Coronary artery (tissue), 2 donors: ENCODE results near the gene APOB.

Experiments used
- DNase-seq: peaks from one replicate; pipeline ENCODE4 v3.0.0-alpha.2; 2017; ENCODE audit warnings: low spot score
- H3K27ac ChIP-seq, 2 donors: fragments of 200-600 bp; sonication (generic); one replicate each; pipeline ENCODE4 v1.5.1; 2016 to 2019
- H3K4me3 ChIP-seq: fragments of 200-600 bp; sonication (generic); 2 replicates; pipeline ENCODE4 v1.5.1; 2016; ENCODE audit warnings: mild to moderate bottlenecking, moderate library complexity
- TF ChIP-seq, protein P1 (sequence below): fragments of 200-600 bp; sonication (generic); IDR thresholded peaks from one replicate; pipeline ENCODE4 v1.5.1; 2019; ENCODE audit warnings: antibody characterized with exemption

The APOB gene

DNA sequence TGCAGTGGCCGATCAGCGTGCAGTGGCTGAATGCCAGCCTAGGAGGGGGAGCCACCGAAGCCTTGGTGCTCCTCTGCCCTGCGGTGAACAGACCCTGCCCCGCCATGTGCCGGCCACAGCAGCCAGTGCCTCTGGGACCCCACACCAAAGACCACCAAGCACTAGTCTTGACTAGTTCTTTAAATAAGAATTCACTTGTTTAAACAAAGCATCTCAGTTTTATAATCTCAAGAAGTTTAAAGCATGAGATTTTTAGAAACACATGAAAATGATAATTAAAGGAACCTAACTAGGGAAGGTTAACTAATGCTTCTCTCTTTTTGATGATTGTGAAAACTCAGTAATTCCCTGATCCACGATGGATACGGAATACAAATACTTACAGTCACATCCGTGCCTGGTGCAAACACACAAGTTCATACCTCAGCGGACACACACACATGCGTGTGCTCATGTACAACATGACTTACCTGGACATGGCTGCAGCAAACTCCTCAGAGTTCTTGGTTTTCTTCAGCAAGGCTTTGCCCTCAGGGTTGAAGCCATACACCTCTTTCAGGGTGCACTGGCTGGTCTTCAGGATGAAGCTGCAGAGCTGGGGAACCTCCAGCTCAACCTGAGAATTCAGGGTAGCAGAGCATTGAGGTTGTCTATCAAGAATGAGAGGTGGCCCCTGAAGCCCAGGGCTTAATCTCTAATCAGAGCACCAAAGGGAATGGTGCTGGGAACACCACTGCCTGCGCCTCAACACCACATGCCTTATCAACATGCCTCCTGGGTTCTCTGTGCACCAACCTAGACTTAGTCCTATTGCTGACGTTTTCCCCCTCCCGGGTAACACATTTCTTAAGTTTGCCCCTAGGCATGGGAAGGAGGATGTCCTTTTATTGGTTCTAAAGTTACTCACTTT lies 3.1 kb downstream of the APOB start:
- no peak overlapping the region for H3K4me3 ChIP-seq
- peak overlapping the region in 1 of 2 donors; percentile 2 for H3K27ac ChIP-seq
- peak; percentile 36 for DNase-seq
- TF ChIP-seq, protein P1, sequence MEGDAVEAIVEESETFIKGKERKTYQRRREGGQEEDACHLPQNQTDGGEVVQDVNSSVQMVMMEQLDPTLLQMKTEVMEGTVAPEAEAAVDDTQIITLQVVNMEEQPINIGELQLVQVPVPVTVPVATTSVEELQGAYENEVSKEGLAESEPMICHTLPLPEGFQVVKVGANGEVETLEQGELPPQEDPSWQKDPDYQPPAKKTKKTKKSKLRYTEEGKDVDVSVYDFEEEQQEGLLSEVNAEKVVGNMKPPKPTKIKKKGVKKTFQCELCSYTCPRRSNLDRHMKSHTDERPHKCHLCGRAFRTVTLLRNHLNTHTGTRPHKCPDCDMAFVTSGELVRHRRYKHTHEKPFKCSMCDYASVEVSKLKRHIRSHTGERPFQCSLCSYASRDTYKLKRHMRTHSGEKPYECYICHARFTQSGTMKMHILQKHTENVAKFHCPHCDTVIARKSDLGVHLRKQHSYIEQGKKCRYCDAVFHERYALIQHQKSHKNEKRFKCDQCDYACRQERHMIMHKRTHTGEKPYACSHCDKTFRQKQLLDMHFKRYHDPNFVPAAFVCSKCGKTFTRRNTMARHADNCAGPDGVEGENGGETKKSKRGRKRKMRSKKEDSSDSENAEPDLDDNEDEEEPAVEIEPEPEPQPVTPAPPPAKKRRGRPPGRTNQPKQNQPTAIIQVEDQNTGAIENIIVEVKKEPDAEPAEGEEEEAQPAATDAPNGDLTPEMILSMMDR = no peak

DNA sequence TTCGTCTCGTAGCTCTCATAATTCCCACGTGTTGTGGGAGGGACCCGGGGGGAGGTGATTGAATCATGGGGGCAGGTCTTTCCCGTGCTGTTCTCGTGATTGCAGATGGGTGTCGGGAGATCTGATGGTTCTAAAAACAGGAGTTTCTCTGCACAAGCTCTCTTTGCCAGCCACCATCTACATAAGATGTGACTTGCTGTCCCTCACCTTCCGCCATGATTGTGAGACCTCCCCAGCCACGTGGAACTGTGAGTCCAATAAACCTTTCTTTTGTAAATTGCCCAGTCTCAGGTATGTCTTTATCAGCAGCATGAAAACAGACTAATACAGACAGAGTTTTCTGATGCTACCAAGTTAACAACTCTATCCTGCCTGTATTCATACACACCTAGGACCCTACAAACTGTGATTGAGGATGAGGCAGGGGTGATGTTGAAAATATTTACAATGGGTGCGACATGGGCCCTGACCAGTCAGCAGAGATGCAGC lies 3.9 kb downstream of the APOB start:
- DNase-seq = peak; percentile 45
- TF ChIP-seq, protein P1 = no peak
- peak overlapping the region in 1 of 2 donors; percentile 2 for H3K27ac ChIP-seq
- no peak overlapping the region for H3K4me3 ChIP-seq

DNA sequence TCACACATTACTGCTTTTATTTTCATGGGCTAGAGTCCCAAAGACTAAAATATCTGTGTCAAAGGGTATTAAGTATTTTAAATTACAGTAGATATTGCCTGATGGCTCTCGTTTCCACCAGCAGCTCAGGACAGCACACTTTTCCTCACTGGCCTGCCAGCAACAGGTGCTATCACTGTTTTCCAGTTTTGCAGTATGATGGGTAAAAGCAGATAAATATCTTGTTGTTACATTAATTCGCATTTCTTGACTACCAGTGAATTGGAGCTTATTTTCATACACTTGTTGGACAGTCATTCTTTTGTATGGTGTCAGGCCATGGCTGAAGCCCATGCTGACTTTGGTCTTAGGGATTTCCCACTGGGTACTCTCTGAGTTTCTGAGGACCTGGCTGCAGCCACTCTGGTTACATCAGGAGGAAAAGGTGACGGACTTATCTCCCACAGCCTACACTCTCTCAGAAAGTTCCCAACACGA lies 4.8 kb downstream of the APOB start:
- TF ChIP-seq, protein P1 = no peak
- Histone ChIP-seq H3K27ac (peak overlapping the region; percentile 52 to 80), H3K4me3 (no peak overlapping the region)
- peak; percentile 64 for DNase-seq

DNA sequence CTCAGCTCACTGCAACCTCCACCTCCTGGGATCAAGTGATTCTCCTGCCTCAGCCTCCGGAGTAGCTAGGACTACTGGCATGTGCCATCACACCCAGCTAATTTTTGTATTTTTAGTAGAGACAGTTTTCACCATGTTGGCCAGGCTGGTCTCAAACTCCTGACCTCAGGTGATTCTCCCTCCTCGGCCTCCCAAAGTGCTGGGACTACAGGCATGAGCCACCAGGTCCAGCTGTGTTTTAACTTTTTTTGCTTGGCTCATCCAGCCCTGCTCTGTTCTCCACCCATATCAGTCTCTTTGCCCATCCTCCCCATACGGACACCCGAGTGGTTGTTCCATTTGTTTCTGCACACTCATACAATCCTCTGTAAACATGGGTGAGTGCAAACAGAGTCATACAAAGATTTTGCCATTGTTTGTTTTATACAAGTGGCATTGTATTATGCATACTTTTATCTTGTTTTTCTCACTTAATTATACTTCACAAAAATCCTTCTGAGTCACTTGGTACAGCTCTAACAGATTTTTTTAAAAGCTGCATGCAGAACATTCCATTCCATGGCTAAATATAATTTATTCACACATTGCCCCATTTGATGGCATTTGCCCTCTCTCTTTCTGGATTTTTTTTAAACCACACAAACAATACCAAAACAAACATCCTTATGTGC lies 5.3 kb downstream of the APOB start:
- TF ChIP-seq, protein P1 = no peak
- Histone ChIP-seq H3K4me3 (no peak overlapping the region), H3K27ac (peak overlapping the region; percentile 52 to 81)
- DNase-seq = peak; percentile 69

DNA sequence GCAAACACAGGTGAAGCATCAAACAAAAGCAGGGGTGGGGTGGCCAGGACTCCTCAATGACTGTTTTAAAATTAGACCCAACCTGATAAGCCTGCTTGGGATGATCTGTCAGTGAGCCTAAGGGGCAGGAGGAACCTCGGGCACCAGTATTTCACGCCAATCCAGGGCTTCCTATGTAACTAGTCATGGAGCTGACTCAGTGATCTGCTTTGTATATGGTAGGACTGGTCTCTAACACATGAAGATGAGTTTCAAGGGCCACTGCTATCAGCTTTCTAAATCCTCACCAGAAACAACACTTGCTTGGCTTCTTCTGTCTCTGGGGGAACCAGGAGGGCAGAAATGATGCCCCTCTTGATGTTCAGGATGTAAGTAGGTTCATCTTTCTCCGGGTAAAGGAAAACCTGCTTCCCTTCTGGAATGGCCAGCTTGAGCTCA lies 6.2 kb downstream of the APOB start:
- TF ChIP-seq, protein P1 = no peak
- H3K27ac ChIP-seq = peak overlapping the region; percentile 12 to 18
- no peak overlapping the region for H3K4me3 ChIP-seq
- DNase-seq = peak; percentile 53

DNA sequence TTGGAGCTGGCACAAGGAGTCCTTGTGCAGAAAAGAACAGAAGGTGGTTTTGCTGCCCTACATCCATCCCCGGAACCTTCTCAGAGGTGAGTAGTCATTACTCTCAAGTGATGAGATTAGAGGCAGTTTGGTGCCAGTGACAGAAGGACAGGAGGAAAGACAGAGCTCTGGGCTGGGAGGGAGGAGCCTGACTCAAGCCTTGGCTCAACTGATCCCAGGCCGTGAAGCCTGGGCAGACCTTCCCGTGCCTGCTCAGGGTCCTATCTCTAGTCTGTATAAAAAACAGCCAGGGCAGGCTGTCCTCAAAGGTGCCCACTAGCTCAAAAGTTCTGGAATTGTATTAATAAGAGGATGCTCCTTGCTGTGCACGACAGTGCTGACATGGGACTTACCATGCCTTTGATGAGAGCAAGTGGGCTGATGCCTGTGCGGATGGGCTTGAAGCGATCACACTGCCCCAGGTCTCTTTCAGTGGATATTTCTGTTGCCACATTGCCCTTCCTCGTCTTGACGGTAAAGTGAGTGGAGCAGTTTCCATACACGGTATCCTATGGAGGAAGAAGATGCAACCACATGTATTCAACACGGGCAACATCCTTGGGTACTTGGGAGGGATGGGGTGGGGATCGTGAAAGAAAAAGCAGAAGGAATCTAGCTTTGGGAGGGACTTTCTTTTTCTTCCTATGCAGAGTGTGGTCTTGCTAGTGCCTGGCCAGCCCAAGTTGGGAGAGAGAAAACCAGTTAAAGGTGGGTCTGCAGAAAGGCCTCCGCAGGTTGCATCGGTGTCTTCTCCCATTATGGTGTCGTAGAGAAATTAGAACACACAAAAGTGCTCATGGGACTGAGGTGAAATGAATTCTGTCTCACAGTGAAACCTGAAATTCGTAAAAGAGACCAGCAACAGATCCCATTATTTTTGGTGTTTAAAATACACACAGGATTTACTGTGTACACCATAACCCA lies 6.9 kb downstream of the APOB start:
- Histone ChIP-seq H3K4me3 (no peak overlapping the region), H3K27ac (peak overlapping the region; percentile 12 to 18)
- DNase-seq = peak; percentile 45
- TF ChIP-seq, protein P1 = no peak
